ENCODE data around the gene ALPK1.

Gene ALPK1

DNA sequence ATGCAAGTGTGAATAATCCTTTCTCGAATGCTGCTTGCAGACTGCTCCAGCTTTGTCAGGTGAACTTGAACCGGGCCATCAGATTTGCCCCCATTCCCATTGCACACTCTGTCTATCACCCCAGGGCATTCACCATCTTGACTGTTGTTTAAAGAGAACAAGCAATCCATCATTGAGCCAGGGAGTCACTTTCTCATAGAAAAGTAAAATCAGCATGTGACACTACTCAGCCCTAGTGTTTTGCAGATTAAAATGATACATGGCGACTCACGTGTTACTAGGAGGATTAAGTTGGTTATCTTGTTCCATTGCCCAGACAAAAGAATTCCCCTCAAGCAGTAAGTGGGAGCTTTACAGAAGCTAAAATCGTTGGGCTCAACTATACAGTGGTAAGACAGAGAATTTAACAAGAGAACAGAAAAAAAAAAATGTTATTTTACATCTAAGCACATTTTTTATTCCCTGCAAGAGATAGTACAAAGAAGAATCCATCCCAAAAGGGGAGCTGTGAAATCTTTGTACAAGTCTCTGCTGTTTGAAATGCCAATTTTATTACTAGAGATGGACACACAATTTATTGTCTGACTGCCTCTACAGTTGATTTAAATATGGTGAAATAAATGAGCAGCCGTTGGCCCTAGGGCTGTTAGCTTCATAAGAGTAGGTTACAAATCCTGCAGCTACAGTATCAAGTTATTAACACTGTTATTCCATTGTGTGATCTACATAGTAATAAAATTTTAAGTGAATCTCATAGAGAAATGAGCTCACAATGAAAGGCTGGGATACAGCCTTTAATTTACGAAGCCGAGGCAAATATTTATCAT, 151.3 kb downstream of the ALPK1 start:
- no peak overlapping the region for H3K4me3 ChIP-seq (replicated peaks; ENCODE audit: low read depth, low read length)
- no peak for DNase-seq (ENCODE audit: extremely low read depth, insufficient read length)
- no peak for TF ChIP-seq CTCF (IDR thresholded peaks at IDR 0.05; ENCODE audit: insufficient read depth, low read length, poor library complexity, severe bottlenecking)
- no peaks in the 10 kb centered on the region; the same call in 1 of the 2 replicates for H3K36me3 ChIP-seq (ENCODE audit: control insufficient read depth, insufficient read depth, low read length)
- H3K27me3 ChIP-seq (replicated peaks; ENCODE audit: control insufficient read depth, insufficient read depth, low read length) = no peaks in the 10 kb centered on the region

DNA sequence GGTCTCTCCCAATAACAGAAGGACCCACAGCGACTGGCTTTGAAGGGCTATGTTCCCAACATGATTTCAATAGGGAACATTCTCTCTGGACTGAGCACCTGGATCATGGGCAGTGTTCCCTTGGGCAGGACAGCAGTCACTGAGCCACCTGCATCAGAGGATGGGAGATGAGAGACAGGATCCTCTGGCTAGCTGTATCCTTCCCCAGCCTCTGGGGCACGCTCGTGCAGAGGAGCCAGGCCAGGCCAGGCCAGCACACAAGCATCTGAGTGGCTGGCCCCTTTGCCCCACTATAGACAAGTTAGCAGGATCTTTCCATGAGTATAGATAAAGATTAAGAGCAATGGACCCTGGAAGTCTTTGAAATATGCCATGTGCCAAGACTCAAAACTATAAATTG, 152.5 kb downstream of the ALPK1 start:
- H3K4me3 ChIP-seq (replicated peaks; ENCODE audit: low read depth, low read length) = no peak overlapping the region
- TF ChIP-seq CTCF (IDR thresholded peaks at IDR 0.05; ENCODE audit: insufficient read depth, low read length, poor library complexity, severe bottlenecking) = no peak
- H3K27me3 ChIP-seq (replicated peaks; ENCODE audit: control insufficient read depth, insufficient read depth, low read length) = no peaks in the 10 kb centered on the region
- no peaks in the 10 kb centered on the region; the same call in 1 of the 2 replicates for H3K36me3 ChIP-seq (ENCODE audit: control insufficient read depth, insufficient read depth, low read length)
- no peak for DNase-seq (ENCODE audit: extremely low read depth, insufficient read length)

GRCh38 chr4:112451104-112451503, 153.9 kb downstream of the ALPK1 start:
- Histone ChIP-seq H3K27me3 (replicated peaks; ENCODE audit: control insufficient read depth, insufficient read depth, low read length) (no peaks in the 10 kb centered on the region), H3K4me3 (replicated peaks; ENCODE audit: low read depth, low read length) (no peak overlapping the region), H3K36me3 (ENCODE audit: control insufficient read depth, insufficient read depth, low read length) (no peaks in the 10 kb centered on the region; the same call in 1 of the 2 replicates)
- TF ChIP-seq CTCF (IDR thresholded peaks at IDR 0.05; ENCODE audit: insufficient read depth, low read length, poor library complexity, severe bottlenecking) = no peak
- DNase-seq (ENCODE audit: extremely low read depth, insufficient read length) = no peak

GRCh38 chr4:112451831-112452230, 154.7 kb downstream of the ALPK1 start:
- H3K27me3 ChIP-seq (replicated peaks; ENCODE audit: control insufficient read depth, insufficient read depth, low read length) = no peaks in the 10 kb centered on the region
- no peaks in the 10 kb centered on the region; the same call in 1 of the 2 replicates for H3K36me3 ChIP-seq (ENCODE audit: control insufficient read depth, insufficient read depth, low read length)
- TF ChIP-seq CTCF (IDR thresholded peaks at IDR 0.05; ENCODE audit: insufficient read depth, low read length, poor library complexity, severe bottlenecking) = no peak
- H3K4me3 ChIP-seq (replicated peaks; ENCODE audit: low read depth, low read length) = no peak overlapping the region
- no peak for DNase-seq (ENCODE audit: extremely low read depth, insufficient read length)

DNA sequence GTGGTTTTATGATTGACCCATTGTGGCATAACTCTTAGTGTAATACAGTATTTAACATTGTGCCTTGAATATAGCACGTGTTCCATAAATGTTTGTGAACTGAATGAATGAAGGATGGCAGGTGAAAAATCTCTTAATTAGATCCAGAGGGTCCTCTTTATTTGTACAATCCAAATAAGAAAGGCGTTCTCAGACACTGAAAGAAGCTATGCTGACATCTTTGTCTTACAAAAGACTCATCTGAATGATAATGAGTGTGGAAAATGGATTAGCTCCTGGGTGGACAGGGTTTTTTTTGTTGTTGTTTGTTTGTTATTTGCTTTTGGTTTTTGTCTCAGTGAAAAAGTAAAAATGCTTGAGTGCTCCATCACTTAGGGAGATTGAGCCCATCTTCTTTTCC, 156.2 kb downstream of the ALPK1 start:
- H3K4me3 ChIP-seq (replicated peaks; ENCODE audit: low read depth, low read length) = no peak overlapping the region
- TF ChIP-seq CTCF (IDR thresholded peaks at IDR 0.05; ENCODE audit: insufficient read depth, low read length, poor library complexity, severe bottlenecking) = no peak
- DNase-seq (ENCODE audit: extremely low read depth, insufficient read length) = no peak
- H3K36me3 ChIP-seq (ENCODE audit: control insufficient read depth, insufficient read depth, low read length) = no peaks in the 10 kb centered on the region; the same call in 1 of the 2 replicates
- H3K27me3 ChIP-seq (replicated peaks; ENCODE audit: control insufficient read depth, insufficient read depth, low read length) = no peaks in the 10 kb centered on the region

Data from GM06990 (cell line).